Kidney (tissue), 14 donors: ENCODE data around the gene TSPYL1. TPM values are rescaled to one million over a fixed set of nuclear protein-coding genes. Genes with fewer than 3 reads are reported as not detected.
A peak's percentile ranks its signal among the peaks of the same experiment; 100 is the strongest.

Experiments used
- DNase-seq, 5 donors: peaks; one replicate each; pipeline ENCODE4 v3.0.0-alpha.2; 2013 to 2020
- FAIRE-seq: peaks from 2 replicates; lab custom pipeline; 2012; peaks lifted over from hg19 to GRCh38; lab: Jason Lieb, UNC
- H3K27ac ChIP-seq, 2 donors: one replicate each; pipeline ENCODE4 v1.7.0; 2013; ENCODE audit warnings: low read depth in 2 of 2, low read length in 2 of 2, inconsistent platforms in 1 of 2
- H3K27me3 ChIP-seq: one replicate; pipeline ENCODE4 v1.7.1; 2013; ENCODE audit warnings: low read length, inconsistent platforms; ENCODE audit not compliant: control insufficient read depth, insufficient read depth
- H3K36me3 ChIP-seq, 3 donors: one replicate each; pipeline versions ENCODE4 v1.7.0 to v1.7.1; 2013; ENCODE audit warnings: low read length in 3 of 3, control low read depth in 1 of 3, inconsistent platforms in 1 of 3; ENCODE audit not compliant: insufficient read depth in 3 of 3, control insufficient read depth in 2 of 3
- H3K4me1 ChIP-seq, 3 donors: one replicate each; pipeline versions ENCODE4 v1.7.0 to v1.7.1; 2013; ENCODE audit warnings: low read length in 3 of 3, inconsistent platforms in 1 of 3, low read depth in 1 of 3; ENCODE audit not compliant: control insufficient read depth in 2 of 3, insufficient read depth in 2 of 3
- H3K4me3 ChIP-seq, 3 donors: one replicate each; pipeline versions ENCODE4 v1.7.0 to v1.8.1; 2013; ENCODE audit warnings: low read length in 3 of 3, control low read depth in 1 of 3, inconsistent platforms in 1 of 3
- H3K9ac ChIP-seq, 3 donors: one replicate each; pipeline versions ENCODE4 v1.7.0 to v1.7.1; 2013; ENCODE audit warnings: low read length in 3 of 3, control low read depth in 1 of 3, inconsistent platforms in 1 of 3
- H3K9me3 ChIP-seq, 3 donors: one replicate each; pipeline versions ENCODE4 v1.7.0 to v1.7.1; 2013; ENCODE audit warnings: low read length in 3 of 3, control low read depth in 1 of 3, inconsistent platforms in 1 of 3; ENCODE audit not compliant: control insufficient read depth in 2 of 3, insufficient read depth in 1 of 3
- intact Hi-C: fragments of 100-400 bp; cut with DNase I; formaldehyde crosslinking; loops from one replicate; pipeline ENCODE4 v1.11.1; 2022
- polyA plus RNA-seq: library from polyadenylated mRNA; stranded (reverse); fragments of 350-450 nt; fragmentation: Illumina TruSeq; extraction: RNeasy Lipid Tissue Mini Kit (QIAGEN cat#74804); gene quantifications from one replicate; pipeline ENCODE4 v1.2.3, GENCODE V29; 2014; ENCODE audit warnings: low read depth, low replicate concordance; ENCODE audit not compliant: insufficient read depth
- total RNA-seq: library from RNA; stranded (reverse); fragmentation: NEBNext Ultra II Directional; extraction: Animal tissue kit (Norgen Biotek cat#: 25700); gene quantifications from one replicate; pipeline ENCODE4 v1.2.1, GENCODE V29; 2021
- TF ChIP-seq, protein P1 (sequence below): IDR thresholded peaks from 3 replicates; pipeline ENCODE4 v1.5.1; 2012; ENCODE audit warnings: mild to moderate bottlenecking, moderate library complexity, borderline replicate concordance; ENCODE audit not compliant: insufficient read depth; ENCODE audit errors: extremely low read depth
- donor health status: control.
- donor health status: control.
- donor health status: control.
- donor health status: control.
- donor health status: control.
- donor health status: DM: yes; HTN: yes; CAD: no.
- donor health status: Normal renal cell carcinoma (clear cell type).

The TSPYL1 gene
- total and polyA plus RNA-seq, 2 donors from 2014 or later, result 68.7 to 112 TPM

- Histone ChIP-seq H3K27me3 (no peaks in the 10 kb centered on the region), H3K36me3 (peaks cover 0 to 14% (median 4%) of the 10 kb centered on the region in 3 donors), H3K9ac (peak overlapping the region; percentile 29 to 59 (median 40)), H3K4me3 (peak overlapping the region; percentile 58 to 85 (median 84)), H3K27ac (peak overlapping the region in 1 of 2 donors; percentile 20), H3K4me1 (peaks cover 2 to 20% (median 10%) of the 10 kb centered on the region in 3 donors), H3K9me3 (no peaks in the 10 kb centered on the region)
- no peak for DNase-seq
- intact Hi-C loops, result no loop called here
- FAIRE-seq, result no peak
- TF ChIP-seq, protein P1, sequence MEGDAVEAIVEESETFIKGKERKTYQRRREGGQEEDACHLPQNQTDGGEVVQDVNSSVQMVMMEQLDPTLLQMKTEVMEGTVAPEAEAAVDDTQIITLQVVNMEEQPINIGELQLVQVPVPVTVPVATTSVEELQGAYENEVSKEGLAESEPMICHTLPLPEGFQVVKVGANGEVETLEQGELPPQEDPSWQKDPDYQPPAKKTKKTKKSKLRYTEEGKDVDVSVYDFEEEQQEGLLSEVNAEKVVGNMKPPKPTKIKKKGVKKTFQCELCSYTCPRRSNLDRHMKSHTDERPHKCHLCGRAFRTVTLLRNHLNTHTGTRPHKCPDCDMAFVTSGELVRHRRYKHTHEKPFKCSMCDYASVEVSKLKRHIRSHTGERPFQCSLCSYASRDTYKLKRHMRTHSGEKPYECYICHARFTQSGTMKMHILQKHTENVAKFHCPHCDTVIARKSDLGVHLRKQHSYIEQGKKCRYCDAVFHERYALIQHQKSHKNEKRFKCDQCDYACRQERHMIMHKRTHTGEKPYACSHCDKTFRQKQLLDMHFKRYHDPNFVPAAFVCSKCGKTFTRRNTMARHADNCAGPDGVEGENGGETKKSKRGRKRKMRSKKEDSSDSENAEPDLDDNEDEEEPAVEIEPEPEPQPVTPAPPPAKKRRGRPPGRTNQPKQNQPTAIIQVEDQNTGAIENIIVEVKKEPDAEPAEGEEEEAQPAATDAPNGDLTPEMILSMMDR, result no peak
Measured at GRCh38 chr6:116277124-116277523, 2.6 kb downstream of the TSPYL1 start.

GRCh38 chr6:116271149-116271708, 8.5 kb downstream of the TSPYL1 start:
- H3K4me3 ChIP-seq, result no peak overlapping the region
- DNase-seq (no peak), FAIRE-seq (no peak)
- no peak overlapping the region for H3K9ac ChIP-seq
- H3K27ac ChIP-seq, result no peak overlapping the region
- intact Hi-C loops, result no loop called here
- no peaks in the 10 kb centered on the region for H3K9me3 ChIP-seq
- no peaks in the 10 kb centered on the region for H3K27me3 ChIP-seq
- H3K36me3 ChIP-seq, result peaks cover 0 to 8% (median 2%) of the 10 kb centered on the region in 3 donors
- TF ChIP-seq, protein P1, result no peak
- peaks cover 0 to 7% (median 2%) of the 10 kb centered on the region in 3 donors for H3K4me1 ChIP-seq

DNA sequence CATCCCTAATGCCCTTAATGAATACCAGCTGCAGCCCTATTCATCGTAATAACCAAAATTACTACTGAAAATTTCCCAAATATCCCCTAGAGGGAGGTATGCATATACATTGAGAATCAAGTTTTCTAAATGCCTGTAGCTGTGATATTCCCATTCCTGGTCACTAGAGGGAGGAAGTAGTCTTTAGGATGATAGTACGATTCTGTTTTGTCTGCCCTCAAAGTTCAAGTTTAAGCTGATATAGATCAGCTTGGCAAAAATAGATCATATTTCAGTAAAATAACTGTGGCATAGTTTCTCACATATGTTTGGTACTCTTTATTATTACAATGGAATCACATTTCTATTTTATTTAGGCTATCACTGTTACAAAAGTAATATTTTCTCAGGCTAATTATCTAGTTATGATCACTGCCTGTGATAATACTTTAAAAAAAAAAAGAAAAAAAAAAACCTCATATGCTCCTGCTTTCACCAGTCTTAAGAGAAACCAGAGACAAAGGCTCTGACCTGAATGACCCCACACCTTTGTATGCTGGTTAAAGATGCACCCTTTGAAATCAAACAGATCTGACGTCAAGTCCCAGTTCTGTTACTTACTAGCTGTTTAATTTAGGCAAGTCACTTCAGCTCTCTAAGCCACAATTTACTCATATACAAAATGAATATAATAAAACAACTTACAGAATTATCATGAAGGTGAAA, 11.0 kb downstream of the TSPYL1 start:
- FAIRE-seq, result peak; percentile 62
- H3K9me3 ChIP-seq, result no peaks in the 10 kb centered on the region
- H3K4me3 ChIP-seq, result no peak overlapping the region
- TF ChIP-seq, protein P1, result peak; percentile 73
- H3K4me1 ChIP-seq, result no peaks in the 10 kb centered on the region
- intact Hi-C loops, result no loop called here
- no peak overlapping the region for H3K27ac ChIP-seq
- H3K9ac ChIP-seq, result no peak overlapping the region
- H3K36me3 ChIP-seq, result peaks cover 0 to 8% (median 2%) of the 10 kb centered on the region in 3 donors
- no peaks in the 10 kb centered on the region for H3K27me3 ChIP-seq
- peak in 2 of 5 donors; percentile 80 to 88 for DNase-seq
